NCI-H1417 treated with DMSO at 0.1 percent for 48 hours (cell line): ENCODE data around the gene PPP1R18.

ENCODE experiments used
- DNase-seq: peaks from one replicate; lab custom pipeline; 2025; lab: John Stamatoyannopoulos, UW

PPP1R18 gene

GRCh38 chr6:30689022-30689865 is 2.8 kb upstream of the PPP1R18 start:
- DNase-seq, result no peak

- no peak for DNase-seq
Measured at GRCh38 chr6:30688569-30688968, 2.1 kb upstream of the PPP1R18 start.

- DNase-seq, result no peak
Measured at GRCh38 chr6:30687659-30688431, 1.4 kb upstream of the PPP1R18 start.

GRCh38 chr6:30686908-30687658 is 638 bp upstream of the PPP1R18 start:
- peak; percentile 32 for DNase-seq

- DNase-seq, result no peak
Measured at GRCh38 chr6:30685157-30686008, 1.1 kb downstream of the PPP1R18 start.

GRCh38 chr6:30684386-30685156 is 1.9 kb downstream of the PPP1R18 start:
- no peak for DNase-seq

- no peak for DNase-seq
Measured at GRCh38 chr6:30683980-30684338, 2.5 kb downstream of the PPP1R18 start.

GRCh38 chr6:30683183-30683979 is 3.1 kb downstream of the PPP1R18 start:
- DNase-seq, result no peak

- no peak for DNase-seq
Measured at GRCh38 chr6:30682143-30683117, 4.0 kb downstream of the PPP1R18 start.

GRCh38 chr6:30681766-30682142 is 4.7 kb downstream of the PPP1R18 start:
- no peak for DNase-seq

GRCh38 chr6:30679765-30680535 is 6.5 kb downstream of the PPP1R18 start:
- DNase-seq, result no peak

GRCh38 chr6:30678964-30679726 is 7.3 kb downstream of the PPP1R18 start:
- DNase-seq, result peak; percentile 15

- DNase-seq, result no peak
Measured at GRCh38 chr6:30676660-30677285, 9.7 kb downstream of the PPP1R18 start.

- DNase-seq, result peak; percentile 84
Measured at GRCh38 chr6:30672445-30673253, 13.8 kb downstream of the PPP1R18 start, which contains the start of gene DHX16. DHX16 (minus strand) TSS chr6:30673006; CDS start chr6:30672841, 165 bp downstream.

GRCh38 chr6:30670760-30671527 is 15.5 kb downstream of the PPP1R18 start:
- DNase-seq, result no peak
